IPS-15b (cell line): ENCODE data around the gene LRRC32.

Experiments used
- H3K27me3 ChIP-seq: one replicate; pipeline ENCODE4 v1.6.1; 2013; ENCODE audit warnings: low read length; ENCODE audit not compliant: control insufficient read depth, insufficient read depth
- H3K36me3 ChIP-seq: one replicate; pipeline ENCODE4 v1.6.1; 2013; ENCODE audit warnings: low read length; ENCODE audit not compliant: control insufficient read depth, insufficient read depth
- H3K4me1 ChIP-seq: one replicate; pipeline ENCODE4 v1.6.1; 2013; ENCODE audit warnings: mild to moderate bottlenecking, low read length; ENCODE audit not compliant: control insufficient read depth, insufficient read depth
- H3K4me3 ChIP-seq: one replicate; pipeline ENCODE4 v1.5.1; 2013; ENCODE audit warnings: low read depth, low read length
- H3K9ac ChIP-seq: one replicate; pipeline ENCODE4 v1.6.1; 2013; ENCODE audit warnings: low read depth, mild to moderate bottlenecking, low read length
- H3K9me3 ChIP-seq: one replicate; pipeline ENCODE4 v1.6.1; 2013; ENCODE audit warnings: mild to moderate bottlenecking, low read length; ENCODE audit not compliant: control insufficient read depth, insufficient read depth

LRRC32 gene

DNA sequence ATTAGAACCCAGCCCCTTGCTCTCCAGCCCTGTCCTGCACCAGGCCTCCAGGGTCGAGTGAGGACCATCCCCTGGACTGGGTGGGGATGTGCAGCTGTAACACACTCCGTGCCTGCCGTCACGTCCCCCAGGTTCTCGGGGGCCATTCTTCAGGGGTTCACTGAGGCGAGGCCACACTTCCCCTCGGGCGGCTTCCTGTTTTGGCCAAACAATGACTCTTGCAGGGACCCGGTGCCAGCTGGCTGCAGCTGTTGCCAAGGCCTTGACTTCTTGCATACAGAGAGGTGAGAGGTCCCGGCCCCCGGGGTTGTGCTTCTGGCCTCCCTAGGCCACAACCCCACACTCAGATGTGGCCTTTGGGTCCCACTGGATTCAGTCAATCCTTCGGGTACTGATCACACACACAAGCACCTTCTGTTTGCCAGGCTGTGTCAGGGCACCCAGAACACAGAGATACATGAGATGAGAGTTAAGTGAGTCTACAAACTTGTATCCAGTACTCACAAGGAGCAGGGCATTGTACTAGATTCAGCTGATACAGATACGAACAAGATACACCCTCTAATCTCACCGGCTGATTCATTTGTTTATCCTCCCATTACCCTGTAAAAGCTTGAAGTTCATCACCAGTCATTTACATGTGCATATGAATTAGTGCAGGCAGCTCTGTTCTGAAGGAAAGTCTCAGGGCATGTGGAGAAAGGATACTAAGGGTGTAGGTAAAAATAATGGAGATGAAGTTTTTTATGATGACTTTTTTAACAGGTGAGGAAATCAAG is 32.9 kb downstream of the LRRC32 start:
- Histone ChIP-seq H3K27me3 (no peaks in the 10 kb centered on the region), H3K4me3 (no peak overlapping the region), H3K4me1 (no peaks in the 10 kb centered on the region), H3K9me3 (no peaks in the 10 kb centered on the region), H3K9ac (no peak overlapping the region), H3K36me3 (no peaks in the 10 kb centered on the region)

DNA sequence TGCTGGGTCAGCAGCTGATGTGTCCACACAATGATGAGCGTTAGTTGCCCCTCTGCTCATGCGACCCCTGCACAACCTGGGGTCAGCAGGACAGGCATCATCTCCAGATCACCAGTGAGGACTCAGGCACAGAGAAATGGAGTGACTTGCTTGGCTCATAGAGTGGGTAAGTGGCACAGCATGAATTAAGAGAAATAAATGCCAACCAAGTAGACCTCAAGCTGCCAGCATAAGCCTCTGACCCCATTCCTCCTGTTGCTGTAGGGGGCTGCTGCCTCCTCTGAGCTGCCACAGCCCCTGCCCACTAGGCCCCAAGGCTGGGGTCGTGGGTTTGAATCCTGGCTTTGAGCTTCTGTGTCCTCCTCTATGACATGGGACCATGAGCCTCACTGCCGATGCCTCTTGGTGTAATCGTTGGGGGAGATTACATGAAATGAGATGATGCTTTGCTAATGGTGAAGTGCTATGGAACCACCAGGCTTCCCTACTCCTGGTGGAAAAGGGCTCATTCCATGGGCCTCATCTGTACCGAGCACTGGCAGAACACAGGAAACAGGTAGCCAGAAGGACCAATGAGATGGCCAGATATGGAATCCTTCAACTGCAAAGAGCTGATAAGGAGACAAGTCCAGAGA is 33.6 kb downstream of the LRRC32 start:
- no peaks in the 10 kb centered on the region for H3K36me3 ChIP-seq
- no peaks in the 10 kb centered on the region for H3K27me3 ChIP-seq
- no peaks in the 10 kb centered on the region for H3K4me1 ChIP-seq
- no peak overlapping the region for H3K9ac ChIP-seq
- H3K9me3 ChIP-seq = no peaks in the 10 kb centered on the region
- H3K4me3 ChIP-seq = no peak overlapping the region

DNA sequence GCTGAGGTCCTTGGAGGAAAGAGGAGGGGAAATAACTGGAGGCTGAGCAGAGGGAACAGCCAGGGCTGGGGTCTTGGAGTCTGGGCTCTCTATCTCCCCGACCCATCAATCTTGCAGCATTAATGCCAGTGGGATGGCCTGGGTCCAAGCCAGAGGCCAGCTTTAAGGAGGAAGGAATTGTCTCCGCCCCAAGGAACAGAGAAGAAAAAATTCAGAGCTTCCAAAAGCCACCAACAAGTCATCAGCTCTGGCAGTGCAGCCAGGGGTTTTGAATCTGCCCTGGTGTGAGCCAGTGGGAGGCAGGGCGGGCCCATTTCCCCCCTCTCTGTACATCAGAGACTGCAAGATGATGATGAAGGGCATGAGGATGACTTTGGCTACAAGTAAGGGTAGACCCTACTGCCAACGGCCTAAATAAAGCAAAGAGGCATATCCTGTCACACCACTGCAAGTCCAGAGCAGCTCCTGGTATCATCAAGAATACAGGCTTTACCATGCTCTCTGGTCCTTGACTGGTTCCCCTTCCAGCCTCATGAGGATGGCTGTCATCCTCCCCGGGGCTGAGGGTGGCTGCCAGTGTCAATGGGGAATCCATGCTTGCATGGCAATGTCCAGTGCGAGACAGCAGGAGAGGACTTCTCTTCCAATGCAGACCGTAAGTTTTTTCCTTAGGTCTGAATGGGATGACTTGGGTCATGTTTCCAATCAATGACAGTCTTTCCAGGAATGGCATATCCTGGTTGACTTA is 34.4 kb downstream of the LRRC32 start:
- H3K36me3 ChIP-seq = no peaks in the 10 kb centered on the region
- no peaks in the 10 kb centered on the region for H3K9me3 ChIP-seq
- no peak overlapping the region for H3K4me3 ChIP-seq
- H3K4me1 ChIP-seq = no peaks in the 10 kb centered on the region
- no peak overlapping the region for H3K9ac ChIP-seq
- H3K27me3 ChIP-seq = no peaks in the 10 kb centered on the region

DNA sequence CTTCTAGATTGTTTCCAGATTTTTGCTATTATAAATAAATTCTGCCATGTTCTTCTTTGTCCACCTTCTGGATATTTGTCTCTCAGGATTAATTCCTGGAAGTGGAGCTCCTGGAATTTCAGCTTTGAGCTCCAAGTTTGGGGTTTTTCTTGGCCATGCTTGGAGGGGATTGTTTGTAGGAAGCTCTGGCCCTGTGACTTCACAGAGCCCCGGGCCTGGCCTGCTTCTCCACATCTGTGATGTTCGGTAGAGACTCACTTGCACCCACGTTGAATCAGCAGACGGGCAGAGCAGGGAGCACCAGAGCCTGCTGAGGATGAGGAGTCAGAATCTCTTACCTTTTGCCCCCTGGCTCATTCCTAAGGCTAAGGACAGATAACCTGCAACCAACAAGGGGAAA is 35.7 kb downstream of the LRRC32 start:
- H3K4me3 ChIP-seq = no peak overlapping the region
- H3K4me1 ChIP-seq = no peaks in the 10 kb centered on the region
- no peak overlapping the region for H3K9ac ChIP-seq
- H3K27me3 ChIP-seq = no peaks in the 10 kb centered on the region
- no peaks in the 10 kb centered on the region for H3K36me3 ChIP-seq
- no peaks in the 10 kb centered on the region for H3K9me3 ChIP-seq

DNA sequence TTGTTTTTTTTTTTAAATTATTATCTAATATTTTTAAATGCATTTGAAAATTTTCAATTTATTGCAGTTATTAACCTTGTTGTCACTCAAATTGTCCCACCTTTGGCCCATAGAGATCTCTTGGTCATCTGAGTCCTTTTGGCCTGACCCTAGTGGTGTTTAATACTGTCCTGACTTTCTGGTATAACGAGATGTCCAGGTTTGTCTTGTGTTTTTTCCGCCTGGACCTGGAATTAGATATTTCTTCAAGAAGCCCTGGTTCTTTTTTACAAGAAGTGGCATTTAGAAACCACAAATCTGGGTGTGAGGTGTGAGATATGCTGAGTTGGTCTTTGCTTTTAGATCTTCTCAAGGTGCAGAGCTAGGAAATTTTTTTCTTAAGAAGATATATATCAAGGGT is 38.1 kb downstream of the LRRC32 start:
- H3K36me3 ChIP-seq = no peaks in the 10 kb centered on the region
- H3K4me1 ChIP-seq = no peaks in the 10 kb centered on the region
- H3K27me3 ChIP-seq = no peaks in the 10 kb centered on the region

DNA sequence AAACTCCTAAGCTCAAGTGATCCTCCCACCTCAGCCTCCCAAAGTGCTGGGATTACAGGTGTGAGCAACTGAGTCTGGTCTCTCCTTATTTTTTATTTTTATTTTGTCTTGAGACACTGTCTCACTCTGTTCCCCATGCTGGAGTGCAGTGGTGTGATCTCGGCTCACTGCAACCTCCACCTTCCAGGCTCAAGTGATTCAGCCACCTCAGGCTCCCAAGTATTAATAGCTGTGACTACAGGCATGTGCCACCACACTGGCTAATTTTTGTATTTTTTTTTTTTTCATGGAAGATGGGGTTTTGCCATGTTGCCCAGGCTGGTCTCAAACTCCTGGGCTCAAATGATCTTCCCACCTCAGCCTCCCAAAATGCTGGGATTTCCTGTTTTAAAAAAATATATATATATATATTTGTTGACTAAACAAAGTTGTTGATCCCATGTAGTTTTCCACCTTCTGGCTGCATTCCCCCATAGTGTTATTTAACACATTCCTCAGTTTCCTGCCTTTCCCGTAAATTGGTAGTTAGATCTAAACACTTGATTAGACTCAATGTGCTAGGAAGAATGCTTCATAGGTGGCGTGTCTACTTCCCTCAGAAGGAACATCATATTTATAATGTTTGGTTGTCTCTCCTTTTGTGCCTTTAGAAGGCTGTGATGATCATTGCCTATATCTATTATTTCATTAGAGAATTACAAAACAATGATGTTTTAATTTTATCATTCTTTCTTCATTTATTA is 38.8 kb downstream of the LRRC32 start:
- H3K9ac ChIP-seq = no peak overlapping the region
- H3K4me1 ChIP-seq = no peaks in the 10 kb centered on the region
- no peaks in the 10 kb centered on the region for H3K9me3 ChIP-seq
- no peaks in the 10 kb centered on the region for H3K27me3 ChIP-seq
- H3K4me3 ChIP-seq = no peak overlapping the region
- no peaks in the 10 kb centered on the region for H3K36me3 ChIP-seq

More for the DNA sequence above, 38.1 kb downstream of the LRRC32 start:
- no peaks in the 10 kb centered on the region for H3K9me3 ChIP-seq
- H3K9ac ChIP-seq = no peak overlapping the region
- no peak overlapping the region for H3K4me3 ChIP-seq

DNA sequence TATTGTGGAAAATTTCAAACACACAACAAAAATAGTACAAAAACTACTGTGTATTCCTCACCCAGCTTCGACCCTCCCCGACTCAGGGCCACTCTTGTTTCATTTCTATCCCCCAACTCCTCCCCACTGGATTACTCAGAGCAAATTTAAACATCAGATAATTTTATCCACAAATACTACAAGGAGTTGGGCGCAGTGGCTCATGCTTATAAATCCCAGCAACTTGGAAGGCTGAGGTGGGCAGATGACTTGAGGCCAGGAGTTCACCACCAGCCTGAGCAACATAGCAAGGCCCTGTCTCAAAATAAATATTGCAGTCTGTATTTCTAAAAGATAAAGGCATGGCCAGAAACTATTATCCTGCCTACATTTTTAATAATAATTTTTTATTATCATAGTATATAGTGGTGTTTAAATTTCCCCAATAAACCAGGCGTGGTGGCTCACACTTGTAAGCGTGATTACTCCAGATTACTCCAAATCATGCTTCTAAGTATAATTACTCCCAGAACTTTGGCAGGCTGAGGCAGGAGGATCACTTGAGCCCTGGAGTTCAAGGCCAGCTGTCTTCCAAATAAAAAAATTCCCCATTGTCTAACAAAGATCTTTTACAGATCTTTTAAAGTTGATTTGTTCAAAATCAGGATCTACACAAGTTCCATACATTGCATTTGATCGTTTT is 39.8 kb downstream of the LRRC32 start:
- no peaks in the 10 kb centered on the region for H3K9me3 ChIP-seq
- H3K4me1 ChIP-seq = no peaks in the 10 kb centered on the region
- no peak overlapping the region for H3K9ac ChIP-seq
- no peaks in the 10 kb centered on the region for H3K36me3 ChIP-seq
- H3K27me3 ChIP-seq = no peaks in the 10 kb centered on the region
- no peak overlapping the region for H3K4me3 ChIP-seq

DNA sequence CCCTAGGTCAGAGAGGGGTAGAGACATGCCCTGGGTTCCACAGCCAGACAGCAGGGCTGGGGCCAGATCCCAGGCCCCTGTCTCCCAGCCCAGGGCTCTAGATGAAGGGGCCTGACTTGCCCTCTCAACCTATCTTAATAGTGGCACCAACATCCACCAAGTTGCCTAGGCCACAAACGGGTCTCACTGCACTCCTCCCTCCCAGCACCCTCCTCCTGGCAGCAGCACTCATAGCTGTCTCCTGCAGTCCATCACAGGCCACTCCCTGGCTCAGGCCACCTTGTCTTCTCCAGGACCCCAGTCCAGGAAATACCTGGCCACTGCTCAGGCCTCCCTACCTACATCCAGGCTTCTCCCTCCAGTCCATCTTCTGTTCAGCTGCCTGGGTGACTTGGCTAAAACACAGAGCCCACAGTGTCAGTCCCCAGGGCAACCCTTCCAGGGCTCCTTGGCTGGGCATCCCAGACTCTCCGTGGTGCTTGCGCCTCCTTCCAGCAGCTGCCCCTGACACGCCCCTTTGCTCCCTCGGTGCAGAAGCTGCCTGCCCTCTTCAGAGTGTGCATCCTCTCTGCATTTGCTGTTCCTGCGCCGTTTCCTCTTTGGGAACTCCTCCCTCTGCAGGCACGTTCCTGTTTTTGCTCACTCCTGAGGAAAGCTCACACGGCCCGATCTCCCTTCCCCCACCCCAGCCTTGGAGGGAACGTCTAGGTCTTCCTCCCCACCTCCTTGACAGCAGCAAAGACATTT is 40.5 kb downstream of the LRRC32 start:
- Histone ChIP-seq H3K4me1 (no peaks in the 10 kb centered on the region), H3K27me3 (no peaks in the 10 kb centered on the region), H3K4me3 (no peak overlapping the region), H3K36me3 (no peaks in the 10 kb centered on the region), H3K9ac (no peak overlapping the region), H3K9me3 (no peaks in the 10 kb centered on the region)

DNA sequence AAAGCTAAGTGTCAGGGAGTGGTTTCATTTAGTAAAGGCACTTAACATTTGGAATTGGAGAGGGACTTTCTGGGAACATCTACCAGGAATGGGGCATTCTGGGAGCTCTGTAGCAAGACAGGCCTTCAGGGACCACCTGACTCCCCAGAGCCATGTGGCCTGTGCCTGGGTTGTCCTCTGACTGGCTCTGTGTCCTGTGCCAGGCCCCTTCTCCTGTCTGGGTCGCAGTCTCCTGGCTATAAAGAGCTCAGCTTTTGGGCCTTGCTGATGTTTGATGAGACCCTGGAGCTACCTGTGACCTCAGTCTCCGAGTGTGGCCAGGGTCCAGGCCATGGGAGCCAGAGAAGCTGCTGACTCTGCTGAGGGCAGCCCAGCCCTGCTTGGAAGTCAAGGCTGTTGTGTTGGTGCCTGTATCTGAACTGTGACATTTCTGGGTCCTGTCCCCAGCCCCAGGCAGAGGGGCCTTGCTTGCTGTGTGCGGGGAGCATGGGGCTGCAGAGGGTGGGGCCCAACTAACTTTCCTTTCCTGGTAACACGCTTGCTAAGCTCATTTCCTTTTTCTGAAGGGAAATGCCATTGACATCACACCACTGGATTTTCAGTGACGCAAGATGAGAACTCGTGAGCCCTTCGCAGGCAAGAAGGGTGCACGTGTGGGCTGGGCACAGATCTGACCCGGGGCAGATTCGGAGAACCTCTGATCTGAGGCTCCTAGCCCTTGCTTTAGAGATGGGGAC is 41.3 kb downstream of the LRRC32 start:
- Histone ChIP-seq H3K9me3 (no peaks in the 10 kb centered on the region), H3K4me1 (no peaks in the 10 kb centered on the region), H3K36me3 (no peaks in the 10 kb centered on the region), H3K27me3 (no peaks in the 10 kb centered on the region), H3K4me3 (no peak overlapping the region), H3K9ac (no peak overlapping the region)

DNA sequence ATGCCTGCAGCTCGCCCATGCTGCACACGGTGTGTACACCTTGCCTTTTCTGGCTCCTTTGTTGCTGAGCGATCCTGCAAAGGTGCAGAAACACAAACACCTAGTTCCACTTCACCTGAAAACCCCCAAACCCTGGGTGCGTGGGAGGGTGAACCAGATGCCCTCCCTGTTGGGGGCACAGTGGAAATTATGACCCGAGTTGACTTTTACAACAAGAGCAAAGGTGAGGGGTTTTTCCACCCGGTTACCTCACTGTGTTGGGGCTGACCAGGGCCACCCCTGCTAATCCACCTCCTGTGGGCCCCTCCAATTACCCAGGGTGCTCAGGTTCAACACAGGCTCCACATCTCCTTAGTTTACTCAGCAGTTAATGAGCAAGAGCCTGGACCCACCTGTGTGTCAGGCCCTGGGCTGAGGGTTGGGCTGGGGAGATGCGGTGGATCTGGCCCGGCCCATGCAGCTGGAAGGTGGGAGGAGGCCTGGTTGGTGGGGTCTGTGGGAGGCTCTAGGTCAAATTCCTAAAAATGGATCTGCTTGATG is 42.1 kb downstream of the LRRC32 start:
- Histone ChIP-seq H3K27me3 (no peaks in the 10 kb centered on the region), H3K9ac (no peak overlapping the region), H3K4me3 (no peak overlapping the region), H3K4me1 (no peaks in the 10 kb centered on the region), H3K9me3 (no peaks in the 10 kb centered on the region), H3K36me3 (no peaks in the 10 kb centered on the region)
